Transverse colon (tissue), 3 donors: ENCODE data around the gene ADAMTS19.

ENCODE experiments used
- CTCF ChIP-seq, 5 experiments: fragments of 200-600 bp in 3 of 5; fragments of 450-650 bp in 2 of 5; sonication (generic) in 3 of 5; IDR thresholded peaks; 1 replicate in 2 of 5; 2 replicates in 3 of 5; pipeline ENCODE4 v1.5.1; 2016 to 2017; ENCODE audit warnings: antibody characterized with exemption in 5 of 5, inconsistent platforms in 3 of 5, mild to moderate bottlenecking in 2 of 5, moderate library complexity in 1 of 5
- POLR2A ChIP-seq: fragments of 450-650 bp; IDR thresholded peaks from one replicate; pipeline ENCODE4 v1.6.1; 2016; ENCODE audit warnings: antibody characterized with exemption, mild to moderate bottlenecking, moderate library complexity

- TF ChIP-seq CTCF (IDR thresholded peaks at IDR 0.05), result no peak
- no peak for TF ChIP-seq POLR2A
Observed at GRCh38 chr5:129447968-129448367, 12.1 kb upstream of the ADAMTS19 start.
